Measurements from ENCODE around the gene STAC3. TPM values are rescaled to one million over a fixed set of nuclear protein-coding genes. Genes with fewer than 3 reads are reported as not detected.

STAC3 gene
- polyA plus RNA-seq, 1 experiment: 0.25 TPM

- no peak overlapping the region for H3K4me3 ChIP-seq (ENCODE audit: low read depth, low read length)
- H3K27ac ChIP-seq (ENCODE audit: low read depth, low read length): no peak overlapping the region
- CTCF ChIA-PET: interaction anchor here (0.7 kb wide), 1 partner anchor 38 kb away, joined by 3 read pairs; no protein-coding TSS in a partner anchor
- no peak for DNase-seq (ENCODE audit: low read depth, low spot score)
- no peaks in the 10 kb centered on the region for H3K27me3 ChIP-seq (ENCODE audit: control insufficient read depth, insufficient read depth, low read length)
- no peaks in the 10 kb centered on the region; the same call in 1 of the 2 replicates for H3K9me3 ChIP-seq (ENCODE audit: control insufficient read depth, insufficient read depth, low read length)
- TF ChIP-seq CTCF (IDR thresholded peaks at IDR 0.05; ENCODE audit: low read depth, low read length): no peak
- POLR2A ChIA-PET: no interaction called here
Measured at GRCh38 chr12:57201631-57202030, 49.4 kb downstream of the STAC3 start.

- Histone ChIP-seq H3K27ac (ENCODE audit: low read depth, low read length) (no peak overlapping the region), H3K27me3 (ENCODE audit: control insufficient read depth, insufficient read depth, low read length) (no peaks in the 10 kb centered on the region), H3K9me3 (ENCODE audit: control insufficient read depth, insufficient read depth, low read length) (no peaks in the 10 kb centered on the region; the same call in 1 of the 2 replicates), H3K4me3 (ENCODE audit: low read depth, low read length) (no peak overlapping the region)
- ChIA-PET CTCF (interaction anchor here (0.7 kb wide), 1 partner anchor 38 kb away, joined by 3 read pairs; no protein-coding TSS in a partner anchor), POLR2A (no interaction called here)
- no peak for TF ChIP-seq CTCF (IDR thresholded peaks at IDR 0.05; ENCODE audit: low read depth, low read length)
- no peak for DNase-seq (ENCODE audit: low read depth, low spot score)
Measured at GRCh38 chr12:57201219-57201618, 49.8 kb downstream of the STAC3 start.

GRCh38 chr12:57200497-57200896, 50.5 kb downstream of the STAC3 start:
- H3K27ac ChIP-seq (ENCODE audit: low read depth, low read length): no peak overlapping the region
- ChIA-PET POLR2A (no interaction called here), CTCF (no interaction called here)
- no peak for TF ChIP-seq CTCF (IDR thresholded peaks at IDR 0.05; ENCODE audit: low read depth, low read length)
- no peak for DNase-seq (ENCODE audit: low read depth, low spot score)
- no peaks in the 10 kb centered on the region; the same call in 1 of the 2 replicates for H3K9me3 ChIP-seq (ENCODE audit: control insufficient read depth, insufficient read depth, low read length)
- no peak overlapping the region for H3K4me3 ChIP-seq (ENCODE audit: low read depth, low read length)
- H3K27me3 ChIP-seq (ENCODE audit: control insufficient read depth, insufficient read depth, low read length): no peaks in the 10 kb centered on the region

- TF ChIP-seq CTCF (IDR thresholded peaks at IDR 0.05; ENCODE audit: low read depth, low read length): no peak
Measured at GRCh38 chr12:57199191-57199590, 51.8 kb downstream of the STAC3 start.

GRCh38 chr12:57198329-57198728, 52.7 kb downstream of the STAC3 start:
- H3K27me3 ChIP-seq (ENCODE audit: control insufficient read depth, insufficient read depth, low read length): no peaks in the 10 kb centered on the region

More at GRCh38 chr12:57199191-57199590, 51.8 kb downstream of the STAC3 start:
- CTCF ChIA-PET: interaction anchor here (1.0 kb wide), 1 partner anchor 15 kb away, joined by 3 read pairs; no protein-coding TSS in a partner anchor
- H3K4me3 ChIP-seq (ENCODE audit: low read depth, low read length): no peak overlapping the region
- H3K27ac ChIP-seq (ENCODE audit: low read depth, low read length): no peak overlapping the region
- no peaks in the 10 kb centered on the region for H3K27me3 ChIP-seq (ENCODE audit: control insufficient read depth, insufficient read depth, low read length)
- DNase-seq (ENCODE audit: low read depth, low spot score): no peak
- H3K9me3 ChIP-seq (ENCODE audit: control insufficient read depth, insufficient read depth, low read length): no peaks in the 10 kb centered on the region; the same call in 1 of the 2 replicates
- POLR2A ChIA-PET: no interaction called here

More at GRCh38 chr12:57198329-57198728, 52.7 kb downstream of the STAC3 start:
- DNase-seq (ENCODE audit: low read depth, low spot score): no peak
- Histone ChIP-seq H3K4me3 (ENCODE audit: low read depth, low read length) (no peak overlapping the region), H3K27ac (ENCODE audit: low read depth, low read length) (no peak overlapping the region), H3K9me3 (ENCODE audit: control insufficient read depth, insufficient read depth, low read length) (no peaks in the 10 kb centered on the region; the same call in 1 of the 2 replicates)
- CTCF ChIA-PET: interaction anchor here (1.2 kb wide), 1 partner anchor 16 kb away, joined by 3 read pairs; no protein-coding TSS in a partner anchor
- TF ChIP-seq CTCF (IDR thresholded peaks at IDR 0.05; ENCODE audit: low read depth, low read length): no peak
- POLR2A ChIA-PET: interaction anchor here (0.6 kb wide), 2 partner anchors 70 to 339 kb away, joined by 8 to 14 read pairs; no protein-coding TSS in a partner anchor

Data from AG04450 (cell line).